Tracheal epithelial cell (primary cell): ENCODE data around the gene POLR1G. TPM values are rescaled to one million over a fixed set of nuclear protein-coding genes. Genes with fewer than 3 reads are reported as not detected.

Source experiments
- total RNA-seq: library from RNA; depleted of rRNA; stranded (reverse); fragments of >200 nt; gene quantifications from 2 replicates; pipeline ENCODE4 v1.2.1, GENCODE V29; 2014

Gene POLR1G, protein sequence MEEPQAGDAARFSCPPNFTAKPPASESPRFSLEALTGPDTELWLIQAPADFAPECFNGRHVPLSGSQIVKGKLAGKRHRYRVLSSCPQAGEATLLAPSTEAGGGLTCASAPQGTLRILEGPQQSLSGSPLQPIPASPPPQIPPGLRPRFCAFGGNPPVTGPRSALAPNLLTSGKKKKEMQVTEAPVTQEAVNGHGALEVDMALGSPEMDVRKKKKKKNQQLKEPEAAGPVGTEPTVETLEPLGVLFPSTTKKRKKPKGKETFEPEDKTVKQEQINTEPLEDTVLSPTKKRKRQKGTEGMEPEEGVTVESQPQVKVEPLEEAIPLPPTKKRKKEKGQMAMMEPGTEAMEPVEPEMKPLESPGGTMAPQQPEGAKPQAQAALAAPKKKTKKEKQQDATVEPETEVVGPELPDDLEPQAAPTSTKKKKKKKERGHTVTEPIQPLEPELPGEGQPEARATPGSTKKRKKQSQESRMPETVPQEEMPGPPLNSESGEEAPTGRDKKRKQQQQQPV
- total RNA-seq, result 23.9 and 25.2 TPM in 2 replicates

DNA sequence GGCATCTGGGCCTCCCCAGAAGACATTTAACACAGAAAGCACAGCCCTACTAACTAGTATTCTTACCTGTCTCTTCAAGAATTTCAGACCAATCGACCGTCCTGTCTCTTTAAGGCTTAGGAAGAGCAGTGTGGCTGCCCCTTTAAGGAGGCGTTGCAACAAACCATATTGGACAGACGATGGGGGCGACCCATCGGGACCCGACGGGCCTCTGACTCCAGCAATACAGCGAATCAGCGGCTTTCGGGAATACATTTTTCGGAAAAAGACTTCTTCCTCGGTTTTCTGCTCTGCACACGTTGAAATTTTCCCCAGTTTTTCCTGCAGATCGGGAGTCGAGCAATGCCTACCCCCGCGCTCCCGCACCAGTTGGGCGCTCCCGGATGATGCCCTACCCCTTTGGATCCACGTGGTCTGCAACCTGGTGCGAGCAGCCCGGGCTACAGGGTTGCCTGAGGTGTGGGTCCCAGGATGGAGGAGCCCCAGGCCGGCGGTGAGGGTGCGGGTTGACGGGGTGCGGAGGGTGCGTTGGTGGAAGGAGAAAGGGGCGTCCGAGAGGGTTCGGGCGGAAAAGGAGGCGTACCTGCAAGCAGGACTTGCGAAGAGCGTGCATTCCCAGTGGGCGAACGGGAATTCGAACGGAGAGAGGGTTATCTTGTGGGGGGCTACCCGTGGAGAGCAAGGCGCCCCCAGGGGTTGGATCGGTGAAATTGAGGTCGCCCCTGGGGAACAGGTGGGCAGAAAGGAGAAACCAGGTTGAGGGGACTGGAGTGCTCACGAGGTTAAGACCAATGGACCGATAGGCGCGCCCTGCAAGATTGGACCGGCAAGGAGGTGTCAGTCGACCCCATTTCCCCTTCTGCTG, at the start of gene POLR1G:
TSS of gene POLR1G (plus strand) at position 419 of the 865 bp plus-strand sequence. CDS start at position 472, 53 bp downstream.

DNA sequence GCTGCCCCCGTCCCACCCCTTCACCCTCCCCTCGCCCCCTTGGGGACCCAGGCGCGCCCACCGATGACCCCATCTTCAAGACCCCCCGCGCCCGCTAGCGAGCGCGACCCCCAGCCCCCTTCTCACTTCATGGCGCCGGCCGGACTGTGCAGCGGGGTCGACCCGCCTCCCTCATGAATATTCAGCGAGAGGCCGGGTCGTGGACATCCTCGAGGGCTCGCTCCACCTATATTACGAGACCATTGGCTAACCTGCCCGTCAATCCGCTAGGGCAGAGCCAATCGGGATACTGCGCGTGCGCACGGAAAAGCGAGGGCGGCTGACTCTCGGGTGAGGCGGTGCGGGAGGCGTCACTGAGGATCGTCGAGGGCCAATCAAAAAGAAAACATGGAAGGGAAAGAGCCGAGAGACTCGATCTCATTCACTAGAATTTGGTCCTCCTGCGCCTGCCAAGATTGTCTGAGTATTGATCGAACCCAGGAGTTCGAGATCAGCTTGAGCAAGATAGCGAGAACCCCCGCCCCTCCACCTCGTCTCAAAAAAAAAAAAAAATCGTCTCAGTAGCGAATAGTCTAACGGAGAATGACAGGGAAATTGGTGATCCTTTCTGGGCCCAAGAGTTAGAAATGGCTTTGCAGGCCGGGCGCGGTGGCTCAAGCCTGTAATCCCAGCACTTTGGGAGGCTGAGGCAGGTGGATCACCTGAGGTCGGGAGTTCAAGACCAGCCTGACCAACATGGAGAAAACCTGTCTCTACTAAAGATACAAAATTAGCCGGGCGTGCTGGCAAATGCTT, 35.8 kb upstream of the POLR1G start, which contains the start of gene ERCC2:
TSS of gene ERCC2 (minus strand) at position 164 of the 795 bp plus-strand sequence. CDS start at position 131, 33 bp downstream.

DNA sequence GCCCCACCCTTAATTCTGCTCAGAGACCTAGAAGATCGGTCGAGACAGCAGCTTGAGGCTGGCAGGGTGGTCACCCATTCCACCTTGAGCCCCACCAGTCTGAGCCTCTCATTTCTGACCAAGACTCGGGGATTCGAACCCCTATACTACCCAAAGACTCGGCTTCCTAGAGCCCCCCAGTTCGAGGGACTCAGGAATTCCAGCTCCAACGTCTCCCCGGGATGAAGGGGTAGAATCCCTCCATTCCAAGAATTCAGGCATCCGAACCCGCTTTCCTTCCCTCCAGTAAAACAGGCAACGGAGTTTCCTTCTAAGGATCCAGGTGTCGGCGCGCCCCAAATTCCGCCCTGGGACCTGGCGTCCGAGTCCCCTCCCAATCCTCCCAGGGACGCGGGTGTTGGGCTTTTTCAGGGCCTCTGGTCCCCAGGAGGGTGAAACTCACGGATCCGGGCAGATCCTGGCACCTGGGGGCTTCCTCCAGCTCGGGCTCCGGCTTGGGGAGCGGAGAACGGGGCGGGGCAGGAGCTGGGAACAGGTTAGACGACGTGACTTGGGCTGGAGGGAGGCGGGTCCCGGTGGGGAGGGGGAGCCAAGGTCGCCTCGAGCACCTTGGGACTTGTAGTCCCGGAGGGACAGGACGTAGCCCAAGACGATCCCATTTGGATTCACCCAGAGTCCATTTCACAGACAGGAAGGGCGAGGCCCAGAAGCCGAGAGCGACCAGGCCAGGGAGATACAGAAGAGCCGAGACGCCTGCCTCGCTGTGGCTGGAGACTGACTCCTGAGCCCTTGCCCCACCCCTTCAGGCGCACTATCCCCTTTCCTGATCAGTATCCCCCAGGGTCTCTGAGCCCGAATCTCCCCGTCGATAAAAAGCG, 1.6 kb upstream of the POLR1G start, which contains the start of gene PPP1R13L:
TSS of gene PPP1R13L (minus strand) at position 513 of the 878 bp plus-strand sequence. CDS start 6,751 bp downstream, outside the sequence.

DNA sequence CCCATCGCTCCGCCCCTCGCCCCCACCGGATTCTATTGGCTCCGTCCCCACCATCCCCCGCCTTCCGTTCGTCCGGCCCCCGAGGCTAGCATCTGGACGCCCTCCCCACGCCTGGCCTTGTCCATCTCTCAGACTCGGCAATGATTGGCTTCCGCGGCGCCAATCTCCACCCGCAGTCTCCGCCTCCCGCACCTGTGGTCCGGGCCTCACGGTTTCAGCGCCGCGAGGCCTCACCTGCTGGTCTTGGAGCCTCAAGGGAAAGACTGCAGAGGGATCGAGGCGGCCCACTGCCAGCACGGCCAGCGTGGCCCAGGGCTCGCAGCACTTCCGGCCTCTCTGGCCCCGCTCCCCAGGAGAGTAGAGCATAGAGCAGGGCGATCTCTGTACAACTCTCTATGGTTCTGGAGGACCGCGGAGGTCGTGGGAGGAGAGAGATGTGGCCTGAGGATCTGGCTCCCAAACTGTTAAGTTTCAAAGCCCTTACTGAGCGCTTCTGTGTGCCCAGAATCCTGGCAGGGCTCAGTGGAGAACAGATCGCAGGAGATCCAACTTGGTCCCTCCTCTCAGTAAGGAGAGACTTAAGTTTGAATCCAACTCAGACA, 17.2 kb downstream of the POLR1G start, which contains the start of gene ERCC1:
TSS of gene ERCC1 (minus strand) at position 329 of the 602 bp plus-strand sequence. CDS start 543 bp downstream, outside the sequence.

Other genes starting within 250 kb of the POLR1G start
- gene NKPD1, start 245.7 kb upstream of the POLR1G start, total RNA-seq, result 0.85 and 0.96 TPM in 2 replicates
- gene TRAPPC6A, start 228.4 kb upstream of the POLR1G start, total RNA-seq, result 17.7 and 21.4 TPM in 2 replicates
- gene BLOC1S3, start 227.9 kb upstream of the POLR1G start, total RNA-seq, result 8.2 and 11.1 TPM in 2 replicates
- gene EXOC3L2, start 161.2 kb upstream of the POLR1G start, total RNA-seq, result 0.24 and 0.64 TPM in 2 replicates
- gene MARK4, start 155.4 kb upstream of the POLR1G start, total RNA-seq, result 10.0 and 12.8 TPM in 2 replicates
- not detected in 2 replicates for gene CKM, start 83.8 kb upstream of the POLR1G start, total RNA-seq
- gene KLC3, start 65.9 kb upstream of the POLR1G start, total RNA-seq, result 82.5 and 101 TPM in 2 replicates
- gene ERCC2, start 36.1 kb upstream of the POLR1G start, total RNA-seq, result 6.0 and 10.1 TPM in 2 replicates
- gene PPP1R13L, start 1.6 kb upstream of the POLR1G start, total RNA-seq, result 20.5 and 21.3 TPM in 2 replicates
- 82.3 and 120 TPM in 2 replicates for gene ERCC1, start 17.3 kb downstream of the POLR1G start, total RNA-seq
- gene FOSB, start 61.4 kb downstream of the POLR1G start, total RNA-seq, result 11.1 and 15.4 TPM in 2 replicates
- gene RTN2, start 90.4 kb downstream of the POLR1G start, total RNA-seq, result 3.6 and 10.6 TPM in 2 replicates
- gene PPM1N, start 91.8 kb downstream of the POLR1G start, total RNA-seq, result 0.64 and 1.4 TPM in 2 replicates
- 97.2 and 161 TPM in 2 replicates for gene VASP, start 100.8 kb downstream of the POLR1G start, total RNA-seq
- gene OPA3, start 178.2 kb downstream of the POLR1G start, total RNA-seq, result 4.8 and 5.1 TPM in 2 replicates
- gene GPR4, start 195.6 kb downstream of the POLR1G start, total RNA-seq, result not detected in 2 replicates
- gene EML2, start 232.8 kb downstream of the POLR1G start, total RNA-seq, result 84.8 and 113 TPM in 2 replicates